NOMO-1 treated with DMSO at 0.1 percent for 48 hours (cell line): ENCODE results near the gene DNMT3A.
A peak's percentile ranks its signal among the peaks of the same experiment; 100 is the strongest.

ENCODE experiments used
- DNase-seq: peaks from one replicate; lab custom pipeline; 2025; ENCODE audit not compliant: unreplicated experiment; lab: John Stamatoyannopoulos, UW

DNMT3A gene

DNA sequence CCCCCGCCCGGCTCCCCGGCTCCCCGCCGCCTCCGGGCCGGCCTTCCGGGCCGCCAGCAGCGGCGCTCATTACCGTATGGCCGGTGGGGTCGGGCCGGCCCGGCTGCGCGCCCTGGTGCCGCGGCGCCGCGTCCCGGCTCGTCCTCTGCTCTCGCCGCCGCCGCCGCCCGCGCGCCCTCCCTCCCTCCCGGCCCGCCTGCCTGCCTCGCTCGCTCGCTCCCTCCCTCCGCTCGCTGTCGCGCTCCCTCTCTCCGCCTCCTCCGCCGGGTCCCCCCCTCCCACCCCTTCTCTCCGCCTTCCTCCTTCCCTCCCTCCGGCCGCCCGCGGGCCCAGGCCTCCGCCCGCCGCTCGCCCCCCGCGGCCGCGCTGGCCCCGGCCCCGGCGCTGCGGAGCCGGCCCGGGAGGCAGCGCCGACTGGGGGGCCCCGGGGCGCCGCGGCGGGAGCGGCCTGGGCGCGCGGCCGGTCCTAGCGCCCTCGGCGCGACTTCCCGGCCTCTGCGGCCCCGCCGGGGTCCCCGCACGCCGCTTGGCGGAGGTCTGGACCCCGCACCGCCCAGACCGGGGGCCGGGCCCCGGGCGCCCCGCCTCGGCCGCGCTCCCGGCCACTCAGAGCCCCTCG, at the start of gene DNMT3A:
DNMT3A (minus strand) TSS at position 173 of the 619 bp plus-strand sequence. CDS start 27,941 bp downstream, outside the sequence.
- DNase-seq, result peak; percentile 44

DNA sequence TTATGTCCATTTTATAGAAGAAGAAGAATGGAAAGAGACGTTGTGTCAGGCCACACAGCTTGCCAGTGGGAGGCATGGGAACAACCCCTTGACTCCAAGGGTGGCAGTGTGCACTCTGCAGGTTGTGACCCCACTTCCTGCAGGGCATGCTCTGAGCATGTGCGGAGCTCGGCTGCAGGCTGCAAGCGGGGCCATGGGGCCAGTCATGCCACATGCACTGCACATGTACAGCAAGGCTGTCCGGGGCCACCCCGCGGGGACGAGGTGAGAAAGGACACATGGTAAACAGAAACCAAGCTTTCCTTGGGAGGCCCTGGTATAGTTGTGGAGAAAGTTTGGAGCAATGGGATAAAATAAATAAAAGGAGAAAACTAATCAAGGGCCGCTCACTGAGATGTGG, 47.4 kb upstream of the DNMT3A start:
- DNase-seq, result no peak

DNA sequence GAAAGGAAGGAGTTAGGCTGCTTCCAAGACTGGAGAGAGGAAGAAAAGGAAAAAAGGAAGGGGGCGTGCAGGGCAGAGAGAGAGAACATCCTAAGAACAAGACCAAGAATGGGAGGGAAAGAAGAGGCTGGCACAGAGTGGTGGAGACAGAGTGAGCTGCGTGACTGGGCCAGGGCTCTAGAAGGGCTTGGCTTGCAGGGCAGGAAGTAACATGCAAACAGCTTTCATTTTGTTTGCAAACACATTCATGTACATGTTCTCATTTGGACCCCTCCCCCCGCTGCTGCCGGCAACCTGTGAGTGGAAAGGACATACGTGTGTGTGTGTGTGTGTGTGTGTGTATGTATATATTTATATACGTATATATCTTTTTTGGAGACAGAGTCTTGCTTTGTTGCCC, 46.8 kb upstream of the DNMT3A start:
- DNase-seq, result no peak

DNA sequence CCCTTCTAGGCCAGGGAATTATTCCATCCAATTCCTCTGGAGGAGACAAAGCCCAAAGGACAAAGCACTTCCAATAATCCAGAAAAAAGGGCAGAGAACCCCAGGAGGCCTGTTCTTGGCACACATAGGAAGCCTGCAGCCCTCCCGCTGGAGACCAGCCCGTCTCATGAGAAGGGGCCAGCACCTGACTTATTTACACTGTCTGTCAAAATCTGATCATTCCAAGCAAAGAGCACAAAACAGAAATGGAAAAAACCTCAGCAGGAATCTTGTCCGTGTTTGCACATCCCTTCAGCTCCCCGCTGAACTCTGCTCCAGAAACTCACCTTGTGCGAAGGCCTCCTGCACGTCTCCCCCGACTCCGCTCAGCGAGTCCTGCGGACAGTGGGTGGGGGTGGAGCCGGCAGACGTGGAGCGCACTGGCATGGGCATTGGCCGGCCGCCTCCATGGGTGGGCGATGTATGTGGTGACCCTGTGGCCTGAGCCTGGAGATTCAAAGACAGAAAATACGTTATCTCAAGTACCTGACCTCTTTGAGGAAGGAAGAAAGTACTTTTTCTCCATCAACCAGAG, 46.2 kb upstream of the DNMT3A start:
- no peak for DNase-seq

DNA sequence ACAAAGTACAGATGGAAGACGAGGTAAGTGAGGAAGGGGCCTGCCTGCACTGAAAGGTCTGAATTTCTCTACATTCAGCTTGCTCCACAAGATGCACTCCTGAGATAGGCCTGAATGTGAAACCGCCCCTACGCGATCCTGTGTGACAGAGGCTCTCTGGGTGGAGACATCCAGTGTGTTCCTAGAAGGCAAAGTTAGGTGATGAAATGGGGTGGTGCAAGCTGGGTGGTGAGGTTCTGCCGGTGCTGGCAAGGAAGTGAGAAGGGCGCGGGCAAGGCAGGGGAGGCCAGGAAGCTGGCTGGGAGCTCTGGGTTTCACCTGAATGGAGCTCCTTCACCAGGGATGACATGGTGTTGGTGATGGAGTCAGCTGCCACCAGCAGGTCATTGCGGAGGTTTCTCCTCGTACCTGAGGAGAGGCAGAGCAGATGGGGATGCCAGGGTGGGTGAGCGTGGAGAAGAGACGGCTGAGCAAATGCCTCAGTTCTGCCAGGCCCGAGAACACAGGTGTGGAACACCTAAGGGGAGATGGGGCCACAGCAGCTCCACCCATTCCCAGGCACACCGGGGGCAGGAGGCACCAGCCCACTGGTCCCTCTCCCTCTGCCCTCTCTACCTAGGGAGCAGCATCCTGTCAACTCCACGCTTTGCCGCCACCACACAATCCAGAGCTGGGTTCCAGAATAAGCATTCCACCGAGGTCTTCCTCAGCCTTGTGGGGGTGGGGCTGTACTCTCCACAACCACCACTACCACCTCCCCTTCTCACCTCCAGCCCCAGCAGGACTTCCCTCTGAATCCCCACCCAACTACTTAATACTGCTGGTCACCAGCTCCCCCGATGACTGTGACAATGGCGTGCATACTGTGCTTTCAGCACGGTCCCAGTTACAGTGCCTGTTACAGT, 45.5 kb upstream of the DNMT3A start:
- no peak for DNase-seq

DNA sequence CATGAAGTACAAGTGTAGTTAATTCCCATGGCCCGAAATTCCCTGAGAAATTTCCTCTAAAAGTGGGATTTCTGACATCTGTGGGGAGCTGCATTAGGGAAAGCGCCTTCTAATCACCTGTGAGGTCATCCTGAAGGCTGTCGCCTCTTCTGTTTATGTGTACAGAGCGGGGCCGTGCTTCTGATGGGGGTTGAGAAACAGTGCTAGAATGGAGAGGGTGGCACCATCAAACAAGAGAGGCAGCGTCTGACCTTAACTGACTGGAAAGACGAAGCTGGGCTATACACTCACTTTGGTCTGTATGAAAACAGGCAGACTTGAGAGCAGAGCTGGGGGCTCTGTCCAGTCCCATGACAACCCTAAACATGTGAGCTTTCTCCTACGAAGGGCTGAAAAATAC, 44.2 kb upstream of the DNMT3A start:
- no peak for DNase-seq

GRCh38 chr2:25383806-25384205, 42.1 kb upstream of the DNMT3A start:
- DNase-seq, result no peak

DNA sequence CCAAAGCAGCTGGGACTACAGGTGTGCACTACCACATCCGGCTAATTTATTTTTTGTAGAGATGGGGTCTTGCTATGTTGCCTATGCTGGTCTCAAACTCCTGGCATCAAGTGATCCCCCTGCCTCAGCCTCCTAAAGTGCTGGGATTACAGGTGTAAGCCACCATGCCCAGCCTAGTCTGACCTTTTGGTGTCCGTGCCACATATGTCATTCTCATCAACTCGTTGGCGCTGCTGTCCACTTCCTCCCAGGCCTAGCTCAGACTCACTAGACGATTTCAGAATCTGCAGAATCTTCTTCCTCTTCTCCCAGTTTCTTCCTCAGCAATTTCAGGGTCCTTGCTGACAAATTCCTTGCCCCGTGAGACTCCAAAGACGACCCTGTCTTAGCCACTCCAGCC, 39.8 kb upstream of the DNMT3A start:
- no peak for DNase-seq

DNA sequence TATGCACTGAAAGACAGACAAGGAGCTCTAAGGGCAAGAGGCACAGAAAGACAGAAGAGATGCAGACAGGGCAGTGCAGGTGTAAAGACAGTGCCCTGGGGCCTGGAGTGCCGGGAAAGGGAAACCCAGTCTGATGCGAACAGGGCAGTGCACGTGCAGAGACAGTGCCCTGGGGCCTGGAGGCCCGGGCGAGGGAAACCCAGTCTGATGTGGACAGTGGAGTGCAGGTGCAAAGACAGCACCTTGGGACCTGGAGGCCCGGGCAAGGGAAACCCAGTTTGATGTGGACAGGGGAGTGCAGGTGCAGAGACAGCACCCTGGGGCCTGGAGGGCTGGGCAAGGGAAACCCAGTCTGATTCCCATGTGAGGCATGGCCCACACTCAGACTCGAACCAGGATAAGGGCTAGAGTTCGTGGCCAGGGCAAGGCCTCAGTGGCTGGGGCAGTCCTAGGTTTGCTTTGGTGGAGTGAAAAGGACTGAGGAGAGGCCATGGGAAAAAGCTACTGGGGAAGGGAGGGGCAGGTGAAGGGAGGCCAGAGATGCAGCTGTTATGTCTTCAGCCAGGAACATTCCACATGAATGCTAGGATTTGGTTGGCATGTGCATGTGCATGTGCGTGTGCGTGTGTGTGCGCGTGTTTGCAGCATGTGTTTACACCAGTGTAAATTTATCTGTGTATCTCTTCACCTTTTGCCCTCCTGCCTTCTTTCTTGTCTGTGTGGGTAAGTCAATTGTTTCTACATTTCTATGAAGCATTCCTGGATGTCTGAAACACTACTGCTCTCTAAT, 39.1 kb upstream of the DNMT3A start:
- no peak for DNase-seq

- no peak for DNase-seq
These were observed 38.3 kb upstream of the DNMT3A start for GRCh38 chr2:25380023-25380422.

- DNase-seq, result no peak
These were observed 37.8 kb upstream of the DNMT3A start for GRCh38 chr2:25379535-25379934.

DNA sequence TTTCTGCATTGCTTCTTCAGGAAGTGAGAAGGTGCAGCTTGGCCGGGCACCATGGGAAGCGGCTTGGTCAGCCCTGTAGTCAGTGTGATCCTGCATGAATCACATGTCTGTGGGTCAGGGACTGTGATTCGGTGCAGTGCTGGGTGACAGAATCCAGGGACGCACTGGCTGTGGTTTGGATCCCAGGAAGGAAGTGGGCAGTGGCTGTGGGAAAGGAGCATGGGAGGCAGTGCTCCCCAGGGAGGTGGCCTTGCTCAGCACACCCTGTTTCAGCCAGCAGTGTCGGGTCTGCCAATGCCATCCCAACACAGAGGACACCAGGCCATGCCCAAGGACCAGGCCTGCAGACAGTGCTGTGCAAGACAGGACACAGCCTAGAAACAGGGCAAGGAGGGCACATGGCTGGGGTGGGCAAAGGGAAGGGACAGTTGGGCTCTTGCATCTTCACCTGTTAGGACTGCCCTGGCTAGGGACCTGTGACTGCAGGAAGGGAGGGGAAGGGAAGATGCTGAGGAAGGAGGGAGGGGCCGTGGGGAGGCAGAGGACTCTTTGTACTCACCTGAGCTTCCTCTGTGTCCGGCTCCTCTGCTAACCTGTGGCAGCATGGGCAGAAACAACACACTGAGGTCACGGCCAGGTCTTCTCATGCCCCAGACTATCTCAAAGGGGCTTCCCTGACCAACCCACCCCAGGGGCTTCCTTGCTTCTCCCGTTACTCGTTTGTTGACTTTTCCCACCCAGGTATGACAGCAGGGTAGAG, 37.2 kb upstream of the DNMT3A start:
- DNase-seq, result no peak

GRCh38 chr2:25377822-25378421, 36.2 kb upstream of the DNMT3A start:
- DNase-seq, result no peak

- peak; percentile 88 for DNase-seq
These were observed 35.3 kb upstream of the DNMT3A start for GRCh38 chr2:25376750-25377621.

GRCh38 chr2:25375989-25376545, 34.3 kb upstream of the DNMT3A start:
- DNase-seq, result no peak

GRCh38 chr2:25375371-25375988, 33.8 kb upstream of the DNMT3A start:
- DNase-seq, result no peak

GRCh38 chr2:25374827-25375226, 33.1 kb upstream of the DNMT3A start:
- no peak for DNase-seq

DNA sequence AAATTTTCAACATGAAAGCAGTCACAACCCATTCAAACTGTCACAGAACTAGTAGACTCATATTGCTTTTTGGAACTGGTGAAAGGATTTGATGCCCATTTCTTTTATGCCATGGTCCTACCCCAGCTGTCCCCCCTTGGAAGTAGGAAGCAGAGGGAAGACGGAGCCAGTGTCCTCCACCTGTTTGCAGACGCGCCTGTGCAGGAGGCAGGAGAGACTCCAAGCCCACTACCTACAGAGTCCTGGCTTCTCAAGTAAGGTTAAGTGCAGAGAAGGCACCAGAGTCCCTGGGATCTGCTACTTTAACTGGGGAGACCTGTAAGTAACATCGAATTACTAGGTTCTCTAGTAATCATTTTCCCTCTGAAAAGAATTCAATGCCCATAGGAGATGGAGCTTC, 32.7 kb upstream of the DNMT3A start:
- no peak for DNase-seq
